SIG-M5 treated with dmso at 0.1 percent for 504 hours (cell line): ENCODE measurements around the gene CDC14B.
"Not testable (repeated sequence)": the region's sequence is repeated elsewhere in the genome, so short reads cannot be mapped to it uniquely, and the experiment has no call there.

ENCODE experiments used
- DNase-seq: peaks from one replicate; lab custom pipeline; 2025; ENCODE audit not compliant: unreplicated experiment; lab: John Stamatoyannopoulos, UW

Gene CDC14B

DNA sequence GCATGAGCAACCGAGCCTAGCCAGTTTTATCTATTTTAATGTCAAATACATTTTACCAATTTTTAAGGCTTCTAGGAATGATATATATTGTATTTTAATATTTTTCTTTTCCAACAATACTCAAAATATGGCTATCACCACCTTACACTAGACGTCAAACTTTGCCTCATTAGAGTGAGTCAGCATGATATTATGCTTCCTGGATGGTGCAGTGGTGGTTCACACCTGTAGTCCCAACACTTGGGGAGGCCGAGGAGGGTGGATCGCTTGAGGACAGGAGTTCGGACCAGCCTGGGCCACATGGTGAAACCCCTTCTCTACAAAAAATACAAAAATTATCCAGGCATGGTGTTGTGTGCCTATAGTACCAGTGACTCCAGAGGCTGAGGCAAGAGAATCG is 7.3 kb upstream of the CDC14B start:
- no peak for DNase-seq

DNA sequence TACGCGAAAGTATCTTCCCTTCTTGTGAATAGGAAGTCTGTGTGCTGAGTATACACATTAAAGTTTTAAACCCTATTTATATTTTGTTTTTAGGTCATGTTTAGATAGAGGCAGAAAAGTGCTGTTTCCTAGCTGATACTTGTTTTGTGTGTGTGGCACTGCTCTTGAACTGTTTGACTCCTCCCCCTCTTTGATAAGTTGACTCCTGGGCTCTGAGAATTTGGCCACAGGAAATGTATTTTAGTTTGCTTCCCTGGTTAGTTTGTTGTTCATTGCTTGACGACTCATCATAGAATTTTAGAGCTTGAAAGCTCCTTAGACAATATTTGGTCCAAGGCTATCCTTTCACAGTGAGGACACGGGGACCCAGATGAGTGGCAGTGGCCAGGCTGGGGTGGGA is 2.0 kb upstream of the CDC14B start:
- no peak for DNase-seq

DNA sequence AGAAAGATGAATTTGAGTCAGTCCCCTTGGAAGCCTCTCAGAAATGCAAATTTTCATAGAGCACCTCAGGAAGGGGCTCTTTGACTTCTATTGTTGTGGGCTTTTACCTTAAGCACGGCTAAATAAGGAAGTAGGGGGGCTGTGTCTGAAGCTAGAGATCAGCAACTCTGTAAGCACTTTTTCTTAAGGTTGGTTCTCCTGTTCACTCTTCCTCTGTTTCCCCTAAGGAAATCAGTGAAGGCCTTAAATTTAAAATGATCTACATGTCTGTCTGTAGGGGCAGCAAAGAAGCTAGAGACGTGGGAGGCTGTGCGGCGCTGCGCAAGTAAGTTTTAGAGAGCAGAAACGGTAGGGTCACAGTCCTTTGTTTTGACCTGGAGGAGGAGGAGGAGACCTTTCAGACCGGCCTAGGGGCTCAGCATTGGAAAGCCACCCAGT is 1.2 kb upstream of the CDC14B start:
- DNase-seq: no peak

DNA sequence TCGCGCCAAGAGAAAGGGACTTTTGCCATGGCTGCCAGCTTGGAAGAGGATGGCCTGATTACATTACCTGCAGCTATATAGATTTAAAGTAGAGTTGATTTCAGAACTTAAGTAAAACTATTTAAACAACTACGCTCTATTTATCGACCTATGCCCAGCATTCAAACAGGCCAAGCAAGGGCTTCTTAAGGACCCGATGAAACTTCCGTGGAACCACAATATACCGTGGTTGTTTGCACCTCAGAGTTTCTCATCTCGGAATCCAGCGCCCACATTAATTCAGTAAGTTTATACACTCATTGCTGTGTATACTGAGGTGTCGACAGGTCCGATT is 505 bp upstream of the CDC14B start:
- no peak for DNase-seq

DNA sequence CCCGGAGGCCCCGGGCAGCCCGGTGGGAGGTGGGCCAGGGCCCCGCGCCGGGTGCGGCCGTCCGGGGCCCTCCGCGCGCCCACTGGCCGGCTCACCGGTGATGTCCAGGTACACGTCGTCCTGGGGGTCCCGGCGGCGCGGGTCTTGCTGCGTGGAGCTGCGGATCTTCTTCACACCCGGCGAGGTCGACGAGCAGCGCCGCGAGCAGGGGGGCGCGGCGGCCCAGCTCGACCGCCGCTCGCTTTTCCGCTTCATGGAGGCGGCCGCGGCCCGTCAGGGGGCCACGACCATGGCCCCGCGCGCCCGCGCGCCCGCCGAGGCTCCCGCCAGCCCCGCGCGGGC is 548 bp downstream of the CDC14B start:
- no peak for DNase-seq

DNA sequence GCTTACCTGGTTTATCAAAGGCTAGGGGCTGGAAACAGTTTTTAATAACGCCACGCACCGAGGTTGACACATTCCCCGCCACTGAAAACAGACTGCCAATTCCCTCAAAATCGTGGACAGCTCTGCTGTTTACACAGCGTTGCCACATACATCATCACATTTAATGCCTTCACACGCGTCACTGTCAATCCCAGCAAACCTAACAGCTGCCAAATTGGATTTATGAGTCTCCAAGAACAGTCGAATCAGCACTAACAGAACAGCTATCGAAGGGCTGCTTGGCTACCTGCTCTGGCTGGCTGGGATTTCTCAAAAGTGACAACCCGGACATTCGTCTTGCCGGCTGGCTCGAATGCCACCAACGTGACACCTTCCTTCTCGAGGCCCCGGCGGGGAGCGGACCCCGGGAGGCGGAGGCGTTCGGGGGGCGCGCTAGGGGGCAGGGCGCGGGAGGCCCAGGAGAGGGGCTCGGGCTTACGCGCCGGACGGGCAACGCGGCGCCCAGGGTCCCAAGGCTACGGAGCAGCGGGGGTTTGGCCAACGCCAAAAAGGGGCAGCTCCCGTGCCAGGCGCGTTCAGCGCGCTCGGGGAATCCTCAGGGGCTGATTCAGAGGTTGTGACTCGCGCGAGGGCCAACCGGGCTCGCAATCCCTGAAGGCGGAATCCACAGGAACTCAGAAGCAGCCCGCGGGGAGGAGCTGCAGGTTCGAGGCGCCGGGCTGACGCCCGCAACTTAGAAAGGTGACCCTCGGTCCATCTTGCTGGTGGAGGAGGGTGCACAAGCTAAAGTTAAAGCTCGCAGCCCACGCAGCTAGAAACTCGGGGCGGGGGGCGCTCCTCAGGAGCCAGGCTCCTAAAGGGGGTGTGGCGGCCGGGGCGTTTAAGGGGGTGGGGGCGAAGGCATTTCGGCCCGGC is 1.2 kb downstream of the CDC14B start:
- no peak for DNase-seq

DNA sequence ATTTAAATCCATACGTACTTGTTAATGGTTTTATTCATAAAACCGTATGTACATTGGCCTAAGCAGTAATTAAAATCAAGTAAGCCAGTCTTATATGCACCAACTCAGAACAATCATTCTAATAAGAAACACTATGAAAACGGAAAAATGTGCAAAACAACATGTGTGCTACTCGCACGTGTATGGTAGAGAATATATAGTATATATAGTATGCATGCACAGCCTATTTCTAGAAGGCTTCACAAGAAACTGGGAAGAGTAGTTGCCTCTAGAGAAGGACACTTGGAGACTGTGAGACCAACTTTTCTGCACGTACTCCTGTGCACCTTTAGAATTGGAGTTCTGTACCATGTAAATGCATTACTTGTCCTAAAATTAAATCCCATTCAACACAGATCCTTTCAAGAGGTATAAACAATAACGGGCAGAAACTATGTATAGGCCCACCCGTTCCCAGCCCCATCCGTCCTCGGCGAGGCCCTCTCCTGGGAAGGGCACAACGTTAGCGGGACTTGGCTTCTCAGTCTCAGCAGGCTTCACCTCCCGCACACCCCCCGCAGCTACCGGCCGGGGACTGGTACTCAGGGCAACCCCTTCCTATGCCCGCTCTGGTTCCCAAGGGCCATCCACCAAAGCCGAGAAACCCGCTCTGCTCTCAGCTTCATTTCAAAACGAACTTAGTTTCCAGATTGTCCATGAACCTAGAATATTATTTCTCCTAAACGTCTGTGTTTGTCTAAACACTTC is 2.0 kb downstream of the CDC14B start:
- DNase-seq: no peak

DNA sequence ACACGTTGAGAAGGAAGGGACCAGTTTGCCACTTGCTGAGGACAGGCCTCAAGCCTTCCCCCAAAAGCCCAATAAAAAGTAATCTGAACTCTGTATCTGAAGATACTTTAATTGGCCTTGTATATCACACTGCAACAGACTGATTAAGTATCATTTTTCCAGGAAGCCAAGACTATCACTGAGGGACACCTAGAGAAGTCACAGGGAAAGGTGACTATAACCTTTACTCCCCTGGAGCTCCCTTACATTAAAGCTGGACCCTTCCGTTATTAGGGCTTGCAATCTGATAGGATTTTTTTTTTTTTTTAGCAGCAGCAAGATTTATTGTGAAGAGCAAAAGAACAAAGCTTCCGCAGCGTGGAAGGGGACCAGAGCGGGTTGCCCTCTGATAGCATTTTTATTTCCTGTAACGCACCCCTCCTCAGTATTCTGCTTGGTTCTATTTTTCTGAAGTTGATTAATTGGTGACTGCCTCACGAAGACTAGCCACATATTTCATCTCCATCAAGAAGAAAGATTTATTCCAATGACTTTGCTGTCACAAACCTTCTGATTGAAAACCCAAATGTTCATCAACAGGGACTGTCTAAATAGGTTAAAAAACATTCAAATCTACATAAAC is 2.7 kb downstream of the CDC14B start:
- DNase-seq: no peak

DNA sequence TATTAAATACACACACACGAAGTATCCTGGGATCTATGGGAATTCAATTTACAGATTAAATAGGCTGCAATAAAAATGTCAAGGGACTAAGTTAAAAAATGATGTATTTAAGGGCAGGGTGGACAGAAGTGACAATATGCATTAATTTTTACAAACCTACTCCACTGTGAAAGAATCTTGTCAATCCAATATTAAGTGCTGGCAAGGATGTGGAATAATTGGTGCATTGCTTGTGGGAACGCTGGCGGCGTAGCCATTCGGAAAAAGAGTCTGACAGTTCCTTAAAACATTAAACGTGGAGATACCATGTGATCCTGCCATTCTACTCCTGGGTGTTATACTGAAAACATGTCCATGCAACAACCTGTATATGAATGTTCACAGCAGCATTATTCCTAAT is 4.2 kb downstream of the CDC14B start:
- no peak for DNase-seq

DNA sequence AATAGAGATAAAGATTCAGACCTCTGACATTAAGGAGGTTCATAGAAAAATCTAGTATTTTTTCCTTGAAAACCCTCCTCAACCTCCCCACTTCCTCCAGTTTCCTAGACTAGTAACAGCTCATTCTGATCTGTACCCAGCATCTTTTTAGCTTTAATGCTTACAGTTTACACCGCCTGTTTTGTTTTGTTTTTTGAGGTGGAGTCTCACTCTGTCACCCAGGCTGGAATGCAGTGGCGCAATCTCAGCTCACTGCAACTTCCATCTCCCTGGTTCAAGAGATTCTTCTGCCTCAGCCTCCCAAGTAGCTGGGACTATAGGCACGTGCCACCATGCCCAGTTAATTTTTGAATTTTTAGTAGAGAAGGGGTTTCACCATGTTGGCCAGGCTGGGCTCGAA is 5.0 kb downstream of the CDC14B start:
- not testable (repeated sequence) for DNase-seq

DNA sequence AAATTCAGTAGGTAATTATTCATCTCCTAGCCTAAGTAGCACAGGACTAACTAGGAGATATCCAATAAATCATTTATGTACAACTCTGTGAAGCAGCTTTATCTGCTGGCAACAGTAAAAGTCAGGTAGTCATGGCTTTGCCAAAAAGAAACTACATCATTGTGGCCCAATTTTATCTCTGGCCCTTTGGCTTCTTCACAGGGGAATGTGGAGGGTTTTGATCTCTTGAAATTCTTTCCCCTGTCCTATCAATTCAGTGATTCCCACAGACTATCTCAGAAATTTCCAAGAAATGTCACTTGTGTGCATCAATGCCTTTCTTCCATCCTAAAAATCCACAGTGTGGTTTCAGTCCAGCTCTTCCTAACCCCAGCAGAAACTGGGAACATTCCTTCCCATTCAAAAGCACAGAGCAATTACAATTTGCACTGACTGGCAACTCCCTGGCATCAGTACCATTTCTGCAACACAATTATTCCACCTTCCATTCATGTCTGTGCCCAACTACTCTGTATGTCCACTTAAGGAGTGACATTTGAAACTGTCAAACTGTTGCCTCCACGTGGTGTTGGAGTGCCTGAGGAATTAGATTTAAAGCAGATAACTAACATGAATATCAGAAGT is 6.6 kb downstream of the CDC14B start:
- no peak for DNase-seq

DNA sequence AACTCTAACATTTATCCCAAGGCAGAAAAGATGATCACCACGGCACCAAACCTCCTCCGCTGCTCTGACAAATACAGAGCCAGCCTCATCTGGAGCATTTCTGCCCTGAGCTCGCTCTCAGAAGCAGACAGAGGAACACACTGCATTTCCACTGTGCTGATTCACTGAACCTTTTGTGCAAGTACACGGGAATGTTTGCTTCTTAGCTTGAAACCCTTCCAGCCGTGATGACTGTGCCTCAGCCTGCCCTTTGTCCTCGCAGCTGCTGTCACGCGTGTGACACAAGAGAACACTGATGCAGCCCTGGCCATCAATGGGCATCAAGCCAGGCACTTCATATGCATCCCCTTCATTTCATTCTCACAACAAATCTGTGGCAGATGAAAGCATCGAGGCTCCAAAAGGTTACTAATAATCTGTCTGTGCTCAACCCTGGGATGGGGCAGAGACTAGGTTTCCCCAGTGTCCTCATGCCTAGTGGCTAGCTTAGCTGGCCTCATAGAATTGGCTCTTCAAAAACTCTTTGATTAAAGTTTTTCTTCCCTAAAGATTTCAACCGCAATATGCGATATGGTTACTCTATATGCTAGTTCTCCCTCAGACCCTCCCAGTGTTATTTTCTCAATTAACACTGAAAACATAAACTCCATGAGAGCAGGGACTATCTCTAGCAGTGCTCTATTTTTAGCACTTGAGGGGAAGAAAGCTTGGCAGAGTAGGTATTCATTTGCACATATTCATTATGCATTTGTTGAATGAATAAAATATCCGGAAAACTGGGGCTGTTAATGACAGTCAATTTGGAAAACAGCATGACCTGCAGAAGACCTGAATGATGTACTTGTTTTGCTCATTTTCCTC is 7.3 kb downstream of the CDC14B start:
- DNase-seq: no peak

DNA sequence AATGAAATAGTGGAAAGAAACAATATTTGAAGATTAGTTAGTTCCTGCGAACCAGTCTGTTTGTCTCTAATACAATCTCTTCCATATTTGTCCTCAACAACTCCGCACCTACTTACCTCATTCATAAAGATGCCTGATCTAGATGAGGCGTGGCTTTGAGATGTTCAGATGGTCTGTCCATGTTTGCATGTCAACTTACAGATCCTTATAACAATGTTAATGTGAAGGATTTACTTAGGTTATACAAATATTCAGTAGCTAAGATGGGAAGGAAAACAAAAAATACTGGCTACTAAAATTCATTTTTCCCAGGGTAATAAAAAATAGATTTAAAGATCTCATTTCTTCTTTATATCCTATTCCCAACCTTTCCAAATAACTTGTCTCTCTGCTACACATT is 8.3 kb downstream of the CDC14B start:
- no peak for DNase-seq

DNA sequence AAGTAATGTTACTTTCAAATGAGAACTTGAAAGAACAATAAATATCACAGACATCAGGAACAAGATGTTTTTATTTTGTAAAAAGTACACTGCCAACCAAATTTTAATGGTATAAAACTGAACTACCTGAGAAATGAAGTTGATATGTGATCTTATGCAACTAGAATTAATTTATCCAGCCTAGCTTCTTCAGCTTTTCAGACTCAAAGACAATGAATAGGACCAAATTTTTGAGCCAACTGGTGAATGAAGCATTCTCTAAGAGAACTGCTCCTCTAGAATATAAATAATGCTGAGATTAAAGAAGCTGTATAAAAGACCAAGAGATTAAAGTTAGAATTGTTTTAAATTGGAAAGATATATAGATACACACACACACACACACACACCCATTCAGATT is 9.9 kb downstream of the CDC14B start:
- no peak for DNase-seq

DNA sequence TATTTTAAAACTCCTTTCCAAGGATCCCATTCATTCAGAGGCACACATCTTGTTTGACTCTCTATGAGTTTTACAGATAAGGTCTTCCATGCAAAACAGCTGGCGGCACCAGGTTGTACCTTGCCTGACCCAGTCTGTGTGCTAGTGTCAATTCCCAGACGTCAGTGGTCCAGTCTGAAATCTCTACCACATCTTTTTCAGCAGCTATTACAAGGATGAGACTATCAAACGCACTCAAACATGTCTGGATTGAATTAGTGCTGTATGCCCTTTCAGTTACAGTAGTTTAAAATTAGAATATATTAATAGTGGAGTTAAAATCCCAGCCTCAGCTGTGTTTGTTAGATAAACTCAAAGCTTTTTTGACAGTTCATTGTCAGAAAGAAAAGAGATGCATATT is 11.7 kb downstream of the CDC14B start:
- no peak for DNase-seq

DNA sequence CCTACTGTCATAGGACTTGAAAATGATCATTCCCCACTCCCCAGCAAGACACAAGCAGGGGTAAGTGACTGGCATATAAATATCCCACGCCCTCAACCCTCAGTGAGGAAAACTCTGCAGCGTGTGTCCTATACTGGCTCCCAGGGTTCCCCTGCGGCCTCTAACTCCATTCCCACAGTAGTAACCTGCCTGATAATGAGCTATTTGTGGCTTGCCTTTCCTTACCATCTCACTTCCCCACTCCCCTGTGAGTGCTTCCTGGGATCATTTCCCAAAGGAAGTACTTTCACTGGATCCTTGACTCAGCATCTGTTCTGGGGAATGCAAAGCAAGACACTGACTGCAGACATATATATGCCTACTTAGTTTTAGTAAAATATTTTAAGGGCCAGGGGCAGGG is 14.3 kb downstream of the CDC14B start:
- no peak for DNase-seq

DNA sequence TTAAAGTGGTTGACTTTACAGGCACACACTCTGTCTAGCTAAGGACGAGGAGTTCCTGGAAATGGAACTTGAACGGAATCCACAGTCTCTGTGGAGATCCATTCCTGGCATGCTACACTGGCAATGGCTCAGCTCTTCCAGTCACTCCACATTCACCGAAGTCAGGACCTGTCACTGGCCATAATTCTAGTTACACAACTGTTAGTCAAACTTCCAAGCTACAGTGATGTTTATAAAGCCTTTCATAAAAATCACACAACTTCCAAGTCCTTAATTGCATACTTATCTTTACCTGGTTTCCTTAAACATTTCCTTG is 15.7 kb downstream of the CDC14B start:
- DNase-seq: no peak

DNA sequence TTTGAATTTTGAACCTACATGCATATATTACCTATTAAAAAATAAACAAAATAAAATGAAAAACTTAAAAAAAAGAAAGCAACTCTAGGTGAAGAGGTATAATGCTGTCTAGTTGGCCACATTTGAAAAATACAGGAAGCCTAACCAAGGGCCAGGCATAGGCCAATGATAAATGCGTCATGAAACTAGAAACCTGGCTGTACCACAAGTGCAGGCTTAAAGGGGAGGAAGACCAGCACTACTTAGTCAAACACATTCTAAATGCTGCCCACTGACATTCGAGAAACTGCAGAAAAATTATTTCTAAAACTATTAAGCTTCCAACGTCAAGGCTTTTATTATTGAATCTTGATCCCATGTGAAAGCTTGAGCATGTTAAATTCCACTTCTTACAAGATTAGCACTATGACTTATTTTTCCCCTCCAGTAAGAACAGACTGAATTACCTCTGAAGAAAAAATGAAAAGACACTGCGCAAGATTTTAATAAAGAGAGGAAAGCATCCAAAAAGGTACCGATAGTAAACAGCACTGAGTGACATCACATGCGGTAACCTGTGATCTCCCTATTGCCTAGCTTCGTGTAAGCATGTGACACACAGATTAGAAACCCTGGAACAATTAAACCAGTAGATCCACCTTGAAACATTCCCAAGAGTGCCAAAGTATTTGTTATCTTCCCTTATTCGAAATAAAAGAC is 16.2 kb downstream of the CDC14B start:
- no peak for DNase-seq

DNA sequence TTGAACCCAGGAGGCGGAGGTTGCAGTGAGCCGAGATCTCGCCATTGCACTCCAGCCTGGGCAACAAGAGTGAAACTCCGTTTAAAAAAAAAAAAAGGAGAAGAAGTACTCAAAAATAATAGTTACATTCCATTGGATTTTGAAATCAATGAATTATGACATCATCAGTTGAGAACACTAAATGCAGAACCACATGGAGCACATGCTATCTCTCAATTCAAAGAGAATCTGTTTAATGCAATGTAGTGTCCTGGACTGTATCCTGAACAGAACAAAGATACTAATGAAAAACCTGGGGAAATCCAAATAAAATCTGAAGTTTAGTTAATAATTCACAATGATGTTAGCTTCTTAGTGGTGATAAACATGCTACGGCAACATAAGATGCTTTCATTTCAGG is 20.3 kb downstream of the CDC14B start:
- DNase-seq: peak; percentile 11

DNA sequence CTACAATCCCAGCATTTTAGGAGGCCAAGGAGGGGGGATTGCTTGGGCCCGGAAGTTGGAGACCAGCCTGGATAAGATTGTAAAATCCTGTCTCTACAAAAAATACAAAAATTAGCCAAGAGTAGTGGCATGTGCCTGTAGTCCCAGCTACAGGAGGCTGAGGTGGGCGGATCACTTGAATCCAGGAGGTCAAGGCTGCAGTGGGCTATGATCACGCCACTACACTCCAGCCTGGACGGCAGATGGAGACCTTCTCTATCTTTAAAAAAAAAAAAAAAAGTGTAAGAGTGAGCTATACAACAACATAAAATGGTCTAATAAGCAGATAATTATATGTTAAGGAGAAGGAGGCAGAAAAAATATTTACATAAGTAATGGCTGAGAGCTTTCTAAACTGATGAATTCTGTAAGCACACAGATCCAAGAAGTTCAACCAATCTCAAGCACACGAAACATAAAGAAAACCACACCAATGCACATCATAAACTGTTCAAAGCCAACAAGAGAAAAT is 23.0 kb downstream of the CDC14B start:
- DNase-seq: no peak
